GM18508 (cell line): ENCODE data around the gene ZC3H12A.

ENCODE experiments used
- ATAC-seq: cut with Tn5 transposase; IDR thresholded peaks from one replicate; pipeline ENCODE4 v1.9.1; 2021; ENCODE audit warnings: moderate number of reproducible peaks; ENCODE audit not compliant: insufficient read depth, unreplicated experiment

The ZC3H12A gene

GRCh38 chr1:37452416-37452815, 22.0 kb upstream of the ZC3H12A start:
- no peak for ATAC-seq

- ATAC-seq = no peak
Observed at GRCh38 chr1:37453647-37454046, 20.7 kb upstream of the ZC3H12A start.

- ATAC-seq = no peak
Observed at GRCh38 chr1:37455516-37455915, 18.9 kb upstream of the ZC3H12A start.

GRCh38 chr1:37456614-37457013, 17.8 kb upstream of the ZC3H12A start:
- ATAC-seq = no peak

- no peak for ATAC-seq
Observed at GRCh38 chr1:37458551-37458950, 15.8 kb upstream of the ZC3H12A start.

GRCh38 chr1:37461698-37462436, 12.5 kb upstream of the ZC3H12A start:
- ATAC-seq = no peak

- no peak for ATAC-seq
Observed at GRCh38 chr1:37464443-37464842, 9.9 kb upstream of the ZC3H12A start.

- ATAC-seq = no peak
Observed at GRCh38 chr1:37465593-37466517, 8.5 kb upstream of the ZC3H12A start.

- ATAC-seq = no peak
Observed at GRCh38 chr1:37468037-37468436, 6.3 kb upstream of the ZC3H12A start.

- ATAC-seq = no peak
Observed at GRCh38 chr1:37469386-37469785, 5.0 kb upstream of the ZC3H12A start.

GRCh38 chr1:37471345-37472231, 2.8 kb upstream of the ZC3H12A start:
- no peak for ATAC-seq

- ATAC-seq = no peak
Observed at GRCh38 chr1:37472281-37472680, 2.1 kb upstream of the ZC3H12A start.

GRCh38 chr1:37472994-37473393, 1.4 kb upstream of the ZC3H12A start:
- no peak for ATAC-seq

- no peak for ATAC-seq
Observed at GRCh38 chr1:37473431-37474045, 842 bp upstream of the ZC3H12A start.

GRCh38 chr1:37474697-37475379, 458 bp downstream of the ZC3H12A start:
- no peak for ATAC-seq

- no peak for ATAC-seq
Observed at GRCh38 chr1:37475380-37476086, 1.2 kb downstream of the ZC3H12A start.

GRCh38 chr1:37476087-37476452, 1.7 kb downstream of the ZC3H12A start:
- ATAC-seq = no peak

GRCh38 chr1:37476460-37477197, 2.2 kb downstream of the ZC3H12A start:
- no peak for ATAC-seq
